ENCODE measurements around the gene HMCN1.

- TF ChIP-seq CTCF (IDR thresholded peaks at IDR 0.05) (no peak), POLR2AphosphoS5 (IDR thresholded peaks at IDR 0.05) (no peak), EP300 (IDR thresholded peaks at IDR 0.05) (no peak)
Measured at GRCh38 chr1:185721553-185721952, 12.6 kb upstream of the HMCN1 start.

Data from upper lobe of left lung (tissue), 4 donors.